NCI-H187 treated with DMSO at 0.1 percent for 48 hours (cell line): ENCODE measurements around the gene CORO6.

Experiments used
- DNase-seq: peaks from one replicate; lab custom pipeline; 2025; lab: John Stamatoyannopoulos, UW

CORO6 gene

DNA sequence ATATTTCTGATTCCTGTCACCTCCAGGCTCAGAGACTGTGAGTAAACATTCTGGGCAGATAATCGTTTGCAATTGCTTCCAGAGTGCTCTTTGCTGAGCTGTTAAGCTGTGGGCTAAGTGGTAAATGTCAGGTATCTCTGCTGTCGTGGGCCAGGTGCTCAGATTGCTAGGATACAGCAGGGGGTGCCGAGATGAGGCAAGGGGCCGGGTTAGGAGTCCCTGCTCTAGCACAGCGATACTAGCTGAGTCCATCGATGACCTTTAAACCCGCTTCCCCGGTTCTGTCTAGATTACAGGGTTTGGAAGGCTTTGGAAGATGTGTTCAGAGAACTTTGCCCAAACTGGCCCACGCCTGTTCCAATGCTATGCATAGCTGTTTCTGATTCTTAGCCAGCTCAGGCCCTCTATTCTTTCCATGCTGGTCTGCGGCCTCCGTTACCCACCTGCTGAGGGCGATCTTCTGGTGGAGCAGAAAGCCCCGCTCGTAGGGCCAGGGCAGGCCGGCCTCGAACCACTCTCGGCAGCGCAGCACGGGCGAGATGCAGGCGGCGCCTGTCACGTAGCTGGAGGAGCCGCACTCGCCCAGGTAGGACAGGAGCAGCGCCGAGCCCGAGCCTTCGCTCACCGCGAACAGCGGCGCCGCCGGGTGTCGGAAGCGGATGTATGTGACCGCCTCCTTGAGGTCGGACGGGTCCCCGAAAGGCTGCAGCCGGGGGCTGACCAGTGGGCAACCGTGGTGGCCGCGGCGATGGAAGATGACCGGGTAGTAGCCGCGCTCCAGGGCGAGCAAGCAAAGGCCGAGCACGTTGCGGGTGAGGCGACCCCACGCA lies 56.9 kb downstream of the CORO6 start:
- DNase-seq, result peak; percentile 82
